H54 (cell line): ENCODE measurements around the gene THBS3.
"Not testable (repeated sequence)": the region's sequence is repeated elsewhere in the genome, so short reads cannot be mapped to it uniquely, and the experiment has no call there.

Experiments
- DNase-seq: peaks from one replicate; pipeline ENCODE4 v3.0.0; 2011; ENCODE audit warnings: low spot score, mixed read lengths; ENCODE audit not compliant: insufficient read length
- FAIRE-seq: peaks from 3 replicates; lab custom pipeline; 2011; peaks lifted over from hg19 to GRCh38; lab: Jason Lieb, UNC
- POLR2A ChIP-seq: IDR thresholded peaks from 2 replicates; pipeline ENCODE4 v1.6.1; 2011; ENCODE audit warnings: low read depth, mild to moderate bottlenecking, low read length

The THBS3 gene

DNA sequence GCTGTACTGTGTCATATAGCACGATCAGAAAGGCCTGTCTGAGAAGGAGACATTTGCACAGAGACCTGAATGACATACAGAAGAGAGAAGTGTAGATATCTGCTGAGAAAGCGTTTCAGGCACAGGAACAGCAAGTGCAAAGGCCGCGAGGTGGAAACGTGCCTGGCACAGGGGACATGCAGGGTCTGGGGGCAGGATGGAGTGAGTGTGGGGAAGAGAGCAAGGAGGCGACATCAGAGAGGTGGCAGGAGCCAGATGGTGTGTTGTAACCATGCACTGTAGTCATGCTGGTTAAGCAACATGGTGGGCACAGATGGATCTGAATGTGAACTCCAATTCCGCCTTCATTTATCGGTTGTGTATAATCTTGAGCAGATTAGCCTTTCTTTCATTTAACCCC is 47.6 kb downstream of the THBS3 start:
- DNase-seq (no peak), FAIRE-seq (no peak)
- TF ChIP-seq POLR2A: no peak

DNA sequence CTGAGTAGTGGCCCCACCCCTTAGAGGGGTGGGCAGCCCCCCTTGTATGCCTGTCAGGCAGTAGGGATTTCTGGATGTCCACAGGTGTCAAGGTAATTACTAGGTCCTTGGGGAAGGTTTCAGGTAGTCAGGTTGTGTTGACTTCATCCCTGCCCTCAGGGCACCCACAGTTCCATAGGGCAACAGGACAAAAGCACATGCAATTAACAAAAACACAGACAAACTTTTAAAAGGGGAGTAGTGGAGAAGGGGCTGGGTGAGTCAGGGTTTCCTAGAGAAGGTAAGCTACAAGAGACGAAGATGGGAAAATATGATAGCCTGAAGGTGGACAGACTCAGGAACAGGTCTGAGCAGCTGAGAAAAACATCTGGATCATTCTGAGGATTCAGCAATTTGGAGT is 48.7 kb downstream of the THBS3 start:
- DNase-seq (no peak), FAIRE-seq (no peak)
- no peak for TF ChIP-seq POLR2A

DNA sequence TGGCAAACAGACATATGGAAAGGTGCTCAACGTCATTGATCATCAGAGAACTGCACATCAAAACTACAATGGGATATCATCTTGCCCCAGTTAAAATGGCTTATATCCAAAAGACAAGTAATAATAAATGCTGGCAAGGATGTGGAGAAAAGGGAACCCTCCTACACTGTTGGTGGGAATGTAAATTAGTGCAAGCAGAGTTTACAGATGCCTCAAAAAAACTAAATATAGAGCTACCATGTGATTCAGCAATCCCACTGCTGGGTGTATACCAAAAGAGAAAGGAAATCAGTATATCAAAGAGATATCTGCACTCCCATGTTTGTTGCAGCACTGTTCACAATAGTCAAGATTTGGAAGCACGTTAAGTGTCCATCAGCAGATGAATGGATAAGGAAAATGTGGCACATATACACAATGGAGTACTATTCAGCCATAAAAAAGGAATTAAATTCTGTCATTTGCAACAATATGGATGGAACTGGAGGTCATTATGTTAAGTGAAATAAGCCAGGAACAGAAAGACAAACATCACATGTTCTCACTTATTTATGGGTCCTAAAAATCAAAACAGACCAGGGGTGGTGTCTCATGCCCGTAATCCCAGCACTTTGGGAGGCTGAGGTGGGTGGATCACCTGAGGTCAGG is 51.6 kb downstream of the THBS3 start:
- DNase-seq, FAIRE-seq: not testable (repeated sequence)
